Psoas muscle (tissue), 8 donors: ENCODE measurements around the gene AZIN2. TPM values are rescaled to one million over a fixed set of nuclear protein-coding genes. Genes with fewer than 3 reads are reported as not detected.

Source experiments
- ATAC-seq, 4 donors: fragments of 200-7000 bp; cut with Tn5 transposase; one replicate each; pipeline ENCODE4 v1.9.1; 2020; ENCODE audit warnings: moderate library complexity in 3 of 4, mild to moderate bottlenecking in 2 of 4
- DNase-seq, 2 donors: peaks; one replicate each; pipeline ENCODE4 v3.0.0-alpha.2; 2020
- H3K27ac ChIP-seq: fragments of 200-600 bp; one replicate; pipeline ENCODE4 v1.8.0; 2022
- H3K27me3 ChIP-seq, 3 donors: fragments of 200-600 bp in 1 of 3; one replicate each; pipeline versions ENCODE4 v1.6.1 to v1.8.0; 2013 to 2022; ENCODE audit warnings: low read length in 2 of 3, mild to moderate bottlenecking in 2 of 3, moderate library complexity in 1 of 3; ENCODE audit not compliant: insufficient read depth in 3 of 3
- H3K36me3 ChIP-seq, 2 donors: fragments of 200-600 bp in 1 of 2; one replicate each; pipeline versions ENCODE4 v1.6.1 to v1.8.0; 2013 to 2022; ENCODE audit warnings: low read depth in 1 of 2, mild to moderate bottlenecking in 1 of 2, moderate library complexity in 1 of 2; ENCODE audit not compliant: insufficient read depth in 1 of 2
- H3K4me1 ChIP-seq: fragments of 200-600 bp; one replicate; pipeline ENCODE4 v1.8.0; 2022
- H3K4me3 ChIP-seq: fragments of 200-600 bp; one replicate; pipeline ENCODE4 v1.8.0; 2022; ENCODE audit warnings: mild to moderate bottlenecking
- H3K9me3 ChIP-seq: fragments of 200-600 bp; one replicate; pipeline ENCODE4 v1.8.0; 2022
- WGBS, 3 donors: extraction: QIAGEN DNeasy Blood & Tissue Kit; methylation state at CpG; one replicate each; pipeline versions ENCODE4 v1.1.6 to v1.1.7; 2013; 5-methylcytosine and 5-hydroxymethylcytosine counted together
- intact Hi-C, 2 donors: fragments of 100-400 bp; cut with DNase I; formaldehyde crosslinking; loops; one replicate each; pipeline versions ENCODE4 v1.11.0 to v1.14.2; 2022
- polyA plus RNA-seq, 3 donors: library from polyadenylated mRNA; stranded (reverse); fragments of 200-250 nt; gene quantifications; one replicate each; pipeline ENCODE4 v1.2.3, GENCODE V29; 2013
- total RNA-seq, 4 donors: library from RNA; stranded (reverse); fragmentation: NEBNext Ultra II Directional in 2 of 4; extraction: Animal tissue kit (Norgen Biotek cat#: 25700) in 2 of 4; gene quantifications; one replicate each; pipeline versions ENCODE4 v1.2.1 to v1.2.4, GENCODE V29; 2021 to 2023
- TF ChIP-seq, protein P1 (sequence below): fragments of 200-600 bp; IDR thresholded peaks from one replicate; pipeline ENCODE4 v1.8.0; 2022; ENCODE audit warnings: antibody characterized with exemption
- donor health status: healthy with polysubstance abuse.
- donor health status: DM: no; HTN: no; CAD: no; lungs with moderate emphysema.
- donor health status: Bipolar disorder and iron deficiency.
- donor health status: healthy.
- donor health status: DM: yes; HTN: yes; CAD: no.
- donor health status: DM: no; HTN: no; CAD: no.
- donor health status: DM: no; HTN: no; CAD: no.
- donor health status: DM: yes; HTN: yes; CAD: no.

AZIN2 gene
- total and polyA plus RNA-seq, 7 donors = 0.17 to 3.5 (median 0.96) TPM

DNA sequence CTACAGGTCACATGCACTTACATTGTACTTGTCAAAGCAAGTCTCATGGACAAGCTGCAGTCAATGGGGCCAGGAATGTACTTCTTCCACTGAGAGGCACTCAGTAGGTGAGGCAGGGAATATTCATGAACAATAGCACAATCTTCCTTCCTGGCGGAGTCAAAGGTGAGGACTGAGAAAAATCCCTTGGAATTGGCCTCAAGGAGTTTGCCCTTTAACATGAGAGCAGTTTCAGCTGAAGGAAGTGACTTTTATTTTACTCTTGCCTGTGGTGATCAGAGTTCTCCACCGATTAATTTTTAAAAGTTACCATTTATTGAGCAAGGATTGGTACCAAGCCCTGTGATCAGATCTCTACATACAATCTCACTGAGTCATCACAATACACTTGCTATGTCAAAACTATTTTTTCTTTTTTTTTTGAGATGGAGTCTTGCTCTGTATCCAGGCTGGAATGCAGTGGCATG is 33.1 kb upstream of the AZIN2 start:
- DNase-seq (no peak), ATAC-seq (no peak)
- Histone ChIP-seq H3K4me3 (no peak overlapping the region), H3K36me3 (no peaks in the 10 kb centered on the region), H3K4me1 (peaks cover 10% of the 10 kb centered on the region), H3K9me3 (no peaks in the 10 kb centered on the region), H3K27ac (no peak overlapping the region), H3K27me3 (no peaks in the 10 kb centered on the region)
- TF ChIP-seq, protein P1, sequence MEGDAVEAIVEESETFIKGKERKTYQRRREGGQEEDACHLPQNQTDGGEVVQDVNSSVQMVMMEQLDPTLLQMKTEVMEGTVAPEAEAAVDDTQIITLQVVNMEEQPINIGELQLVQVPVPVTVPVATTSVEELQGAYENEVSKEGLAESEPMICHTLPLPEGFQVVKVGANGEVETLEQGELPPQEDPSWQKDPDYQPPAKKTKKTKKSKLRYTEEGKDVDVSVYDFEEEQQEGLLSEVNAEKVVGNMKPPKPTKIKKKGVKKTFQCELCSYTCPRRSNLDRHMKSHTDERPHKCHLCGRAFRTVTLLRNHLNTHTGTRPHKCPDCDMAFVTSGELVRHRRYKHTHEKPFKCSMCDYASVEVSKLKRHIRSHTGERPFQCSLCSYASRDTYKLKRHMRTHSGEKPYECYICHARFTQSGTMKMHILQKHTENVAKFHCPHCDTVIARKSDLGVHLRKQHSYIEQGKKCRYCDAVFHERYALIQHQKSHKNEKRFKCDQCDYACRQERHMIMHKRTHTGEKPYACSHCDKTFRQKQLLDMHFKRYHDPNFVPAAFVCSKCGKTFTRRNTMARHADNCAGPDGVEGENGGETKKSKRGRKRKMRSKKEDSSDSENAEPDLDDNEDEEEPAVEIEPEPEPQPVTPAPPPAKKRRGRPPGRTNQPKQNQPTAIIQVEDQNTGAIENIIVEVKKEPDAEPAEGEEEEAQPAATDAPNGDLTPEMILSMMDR = no peak
- intact Hi-C loops = no loop called here
- WGBS, 3 donors = 89 to 93% (median 92%) methylated on average over 2 of the region's 2 CpGs

- Histone ChIP-seq H3K36me3 (no peaks in the 10 kb centered on the region), H3K9me3 (no peaks in the 10 kb centered on the region), H3K4me3 (no peak overlapping the region), H3K27me3 (no peaks in the 10 kb centered on the region), H3K27ac (no peak overlapping the region), H3K4me1 (peaks cover 10% of the 10 kb centered on the region)
- no peak for DNase-seq
- intact Hi-C loops = no loop called here
- TF ChIP-seq, protein P1 = no peak
- 81 to 85% (median 84%) methylated on average over 3 of the region's 3 CpGs for WGBS, 3 donors
- ATAC-seq = no peak
Measured at GRCh38 chr1:33048426-33048825, 32.5 kb upstream of the AZIN2 start.

DNA sequence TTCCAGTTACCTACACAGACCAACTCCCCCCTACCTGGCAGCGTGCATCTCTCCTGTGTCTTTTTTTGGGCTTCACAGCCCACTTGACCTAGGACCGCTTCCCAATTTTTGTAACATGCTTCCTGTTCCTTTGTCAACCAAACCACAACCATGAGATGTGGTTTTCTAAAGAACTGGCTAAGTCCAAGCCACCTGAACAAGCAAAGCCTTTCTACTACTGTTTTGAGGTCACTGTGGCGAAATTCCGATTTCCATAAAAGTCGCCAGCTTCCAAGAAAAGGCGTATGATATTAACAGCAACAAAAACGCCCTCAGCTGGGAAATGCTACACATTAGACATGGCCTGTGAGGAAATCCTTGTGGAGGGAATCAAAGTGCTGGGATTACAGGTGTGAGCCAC is 31.6 kb upstream of the AZIN2 start:
- Histone ChIP-seq H3K27me3 (no peaks in the 10 kb centered on the region), H3K27ac (no peak overlapping the region), H3K9me3 (no peaks in the 10 kb centered on the region), H3K4me3 (no peak overlapping the region), H3K36me3 (no peaks in the 10 kb centered on the region), H3K4me1 (peaks cover under 1% of the 10 kb centered on the region)
- ATAC-seq (no peak), DNase-seq (no peak)
- intact Hi-C loops = no loop called here
- 82 to 91% (median 89%) methylated on average over 7 of the region's 7 CpGs for WGBS, 3 donors
- TF ChIP-seq, protein P1 = no peak

- Histone ChIP-seq H3K27me3 (no peaks in the 10 kb centered on the region), H3K9me3 (no peaks in the 10 kb centered on the region), H3K36me3 (no peaks in the 10 kb centered on the region), H3K27ac (no peak overlapping the region), H3K4me3 (no peak overlapping the region), H3K4me1 (no peaks in the 10 kb centered on the region)
- ATAC-seq (no peak), DNase-seq (no peak)
- 58 to 78% (median 70%) methylated on average over 11 to 17 of the region's 17 CpGs for WGBS, 3 donors
- TF ChIP-seq, protein P1 = no peak
- intact Hi-C loops = no loop called here
Measured at GRCh38 chr1:33050221-33051076, 30.5 kb upstream of the AZIN2 start.
